ENCODE data around the gene TTC7B.

DNA sequence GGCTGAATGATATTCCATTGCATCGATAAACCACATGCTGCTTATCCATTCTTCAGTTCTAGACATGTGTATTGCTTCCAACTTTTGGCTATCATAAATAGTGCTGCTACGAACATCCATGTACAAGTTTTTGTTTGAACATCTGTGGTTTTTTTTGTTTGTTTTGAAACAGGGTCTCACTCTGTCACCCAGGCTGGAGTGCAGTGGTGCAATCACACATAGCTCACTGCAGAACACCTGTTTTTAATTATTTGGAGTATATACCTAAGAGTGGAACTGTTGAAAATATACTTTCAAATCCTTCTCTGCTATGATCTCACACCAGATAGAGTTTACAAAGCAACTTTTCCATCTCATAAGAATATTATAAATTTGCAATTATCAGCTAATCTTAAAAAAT is 124.2 kb downstream of the TTC7B start:
- TF ChIP-seq, protein P1, sequence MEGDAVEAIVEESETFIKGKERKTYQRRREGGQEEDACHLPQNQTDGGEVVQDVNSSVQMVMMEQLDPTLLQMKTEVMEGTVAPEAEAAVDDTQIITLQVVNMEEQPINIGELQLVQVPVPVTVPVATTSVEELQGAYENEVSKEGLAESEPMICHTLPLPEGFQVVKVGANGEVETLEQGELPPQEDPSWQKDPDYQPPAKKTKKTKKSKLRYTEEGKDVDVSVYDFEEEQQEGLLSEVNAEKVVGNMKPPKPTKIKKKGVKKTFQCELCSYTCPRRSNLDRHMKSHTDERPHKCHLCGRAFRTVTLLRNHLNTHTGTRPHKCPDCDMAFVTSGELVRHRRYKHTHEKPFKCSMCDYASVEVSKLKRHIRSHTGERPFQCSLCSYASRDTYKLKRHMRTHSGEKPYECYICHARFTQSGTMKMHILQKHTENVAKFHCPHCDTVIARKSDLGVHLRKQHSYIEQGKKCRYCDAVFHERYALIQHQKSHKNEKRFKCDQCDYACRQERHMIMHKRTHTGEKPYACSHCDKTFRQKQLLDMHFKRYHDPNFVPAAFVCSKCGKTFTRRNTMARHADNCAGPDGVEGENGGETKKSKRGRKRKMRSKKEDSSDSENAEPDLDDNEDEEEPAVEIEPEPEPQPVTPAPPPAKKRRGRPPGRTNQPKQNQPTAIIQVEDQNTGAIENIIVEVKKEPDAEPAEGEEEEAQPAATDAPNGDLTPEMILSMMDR (IDR thresholded peaks at IDR 0.05; ENCODE audit: borderline replicate concordance, extremely low read depth, low read length, poor library complexity, severe bottlenecking), result no peak
- no peak for TF ChIP-seq EZH2 (IDR thresholded peaks at IDR 0.05; ENCODE audit: borderline replicate concordance, low read depth, low read length, severe bottlenecking)
